IMR-90 (cell line): ENCODE results near the gene NECAB2. TPM values are rescaled to one million over a fixed set of nuclear protein-coding genes. Genes with fewer than 3 reads are reported as not detected.

Experiments used
- ATAC-seq: fragments of 200-7000 bp; cut with Tn5 transposase; 2 replicates; pipeline ENCODE4 v1.9.1; 2020; ENCODE audit warnings: low read depth, mild to moderate bottlenecking, moderate library complexity
- BruUV-seq: library from RNA; stranded (reverse); fragments of 400-500 nt; replicated peaks from 2 replicates; lab custom pipeline; 2021; lab: Mats Ljungman, UMichigan
- CTCF ChIA-PET: fragments of 300-600 bp; formaldehyde crosslinking; extraction: SDS; loops from one replicate; lab custom pipeline; 2021; ENCODE audit warnings: antibody characterized with exemption; lab: Yijun Ruan, JAX
- POLR2A ChIA-PET: fragments of 300-600 bp; sonication (Branson Sonifier 250); formaldehyde crosslinking; loops from one replicate; lab custom pipeline; 2022; ENCODE audit warnings: antibody characterized with exemption; ENCODE audit not compliant: unreplicated experiment; lab: Charles Lee
- DNase-seq: peaks from one replicate; pipeline ENCODE4 v3.0.0; 2013
- H2AFZ ChIP-seq: replicated peaks from 2 replicates; pipeline ENCODE3; 2013; ENCODE audit warnings: low read length, mild to moderate bottlenecking; ENCODE audit not compliant: poor library complexity
- H2AK5ac ChIP-seq: 2 replicates; pipeline ENCODE4 v1.6.1; 2013; ENCODE audit warnings: low read depth, low read length, inconsistent platforms
- H2AK9ac ChIP-seq: replicated peaks from 2 replicates; pipeline ENCODE3; 2013; ENCODE audit warnings: mild to moderate bottlenecking, low read depth, low read length, moderate library complexity; ENCODE audit not compliant: poor library complexity
- H2BK120ac ChIP-seq: 2 replicates; pipeline ENCODE4 v1.6.1; 2013; ENCODE audit warnings: low read depth, low read length, inconsistent platforms
- H2BK15ac ChIP-seq: 3 replicates; pipeline ENCODE4 v1.6.1; 2013; ENCODE audit warnings: low read depth, low read length, inconsistent platforms
- H2BK20ac ChIP-seq: 2 replicates; pipeline ENCODE4 v1.6.1; 2013; ENCODE audit warnings: low read depth, mild to moderate bottlenecking, inconsistent platforms, low read length, moderate library complexity
- H2BK5ac ChIP-seq: 2 replicates; pipeline ENCODE4 v1.6.1; 2013; ENCODE audit warnings: mild to moderate bottlenecking, low read depth, low read length, inconsistent platforms; ENCODE audit not compliant: poor library complexity, severe bottlenecking
- H3K14ac ChIP-seq: replicated peaks from 2 replicates; pipeline ENCODE4 v1.6.1; 2013; ENCODE audit warnings: low read depth, low read length, inconsistent platforms
- H3K18ac ChIP-seq: 2 replicates; pipeline ENCODE4 v1.6.1; 2013; ENCODE audit warnings: low read depth, low read length, control low read depth
- H3K23ac ChIP-seq: 2 replicates; pipeline ENCODE4 v1.6.1; 2013; ENCODE audit warnings: low read depth, low read length, inconsistent platforms
- H3K27ac ChIP-seq: 2 replicates; pipeline ENCODE4 v1.5.1; 2013; ENCODE audit warnings: mild to moderate bottlenecking, control low read depth, low read length; ENCODE audit not compliant: insufficient read depth
- H3K27me3 ChIP-seq: 2 replicates; pipeline ENCODE4 v1.6.1; 2013; ENCODE audit warnings: low read length; ENCODE audit not compliant: control insufficient read depth, insufficient read depth
- H3K36me3 ChIP-seq: 2 replicates; pipeline ENCODE4 v1.6.1; 2013; ENCODE audit warnings: low read length, mixed read lengths; ENCODE audit not compliant: control insufficient read depth, insufficient read depth
- H3K4ac ChIP-seq: 2 replicates; pipeline ENCODE4 v1.6.1; 2013; ENCODE audit warnings: low read depth, low read length, inconsistent platforms
- H3K4me1 ChIP-seq: 2 replicates; pipeline ENCODE4 v1.6.1; 2013; ENCODE audit warnings: low read length, mixed read lengths; ENCODE audit not compliant: control insufficient read depth, insufficient read depth
- H3K4me2 ChIP-seq: 2 replicates; pipeline ENCODE4 v1.6.1; 2013; ENCODE audit warnings: low read depth, mild to moderate bottlenecking, control low read depth, low read length, moderate library complexity
- H3K4me3 ChIP-seq: 2 replicates; pipeline ENCODE4 v1.5.1; 2013; ENCODE audit warnings: low read depth, mild to moderate bottlenecking, control low read depth, low read length, moderate library complexity; ENCODE audit not compliant: insufficient read depth
- H3K56ac ChIP-seq: 2 replicates; pipeline ENCODE4 v1.6.1; 2013; ENCODE audit warnings: low read length, inconsistent platforms; ENCODE audit not compliant: insufficient read depth; ENCODE audit errors: extremely low read depth
- H3K79me1 ChIP-seq, 2 experiments: 2 replicates each; pipeline ENCODE4 v1.6.1; 2013; ENCODE audit warnings: low read length in 2 of 2, inconsistent platforms in 1 of 2, low read depth in 1 of 2
- H3K9ac ChIP-seq: 2 replicates; pipeline ENCODE4 v1.6.1; 2013; ENCODE audit warnings: low read depth, low read length, control low read depth
- H3K9me1 ChIP-seq: 2 replicates; pipeline ENCODE4 v1.6.1; 2013; ENCODE audit warnings: low read length, inconsistent platforms; ENCODE audit not compliant: insufficient read depth
- H3K9me3 ChIP-seq: 2 replicates; pipeline ENCODE4 v1.6.1; 2013; ENCODE audit warnings: low read length; ENCODE audit not compliant: control insufficient read depth, insufficient read depth
- H4K20me1 ChIP-seq: 2 replicates; pipeline ENCODE4 v1.6.1; 2013; ENCODE audit warnings: low read length, inconsistent platforms; ENCODE audit not compliant: insufficient read depth
- H4K5ac ChIP-seq: 2 replicates; pipeline ENCODE4 v1.6.1; 2013; ENCODE audit warnings: mild to moderate bottlenecking, low read depth, low read length, control low read depth
- H4K8ac ChIP-seq, 2 experiments: 2 replicates each; pipeline ENCODE4 v1.6.1; 2013; ENCODE audit warnings: low read depth in 2 of 2, low read length in 2 of 2, control low read depth in 1 of 2, inconsistent platforms in 1 of 2
- H4K91ac ChIP-seq: 2 replicates; pipeline ENCODE4 v1.6.1; 2013; ENCODE audit warnings: low read depth, low read length, inconsistent platforms; ENCODE audit not compliant: insufficient read depth
- BHLHE40 ChIP-seq: fragments of 150-350 bp; IDR thresholded peaks from 2 replicates; pipeline ENCODE4 v1.6.1; 2016; ENCODE audit warnings: mild to moderate bottlenecking, low read depth, low read length
- CEBPB ChIP-seq: IDR thresholded peaks from 2 replicates; pipeline ENCODE4 v1.6.1; 2012; ENCODE audit warnings: low read depth, low read length, improper control_type of control experiment
- CHD1 ChIP-seq: IDR thresholded peaks from 2 replicates; pipeline ENCODE4 v1.6.1; 2012; ENCODE audit warnings: low read depth, low read length, improper control_type of control experiment
- ELK1 ChIP-seq: fragments of 150-350 bp; IDR thresholded peaks from 2 replicates; pipeline ENCODE4 v1.6.1; 2016; ENCODE audit warnings: low read depth, mild to moderate bottlenecking, low read length, moderate library complexity, borderline replicate concordance
- FOS ChIP-seq: fragments of 150-350 bp; IDR thresholded peaks from 2 replicates; pipeline ENCODE4 v1.6.1; 2016; ENCODE audit warnings: low read depth, low read length
- MAFK ChIP-seq: IDR thresholded peaks from 2 replicates; pipeline ENCODE4 v1.6.1; 2012; ENCODE audit warnings: low read depth, low read length, improper control_type of control experiment
- MAZ ChIP-seq: IDR thresholded peaks from 2 replicates; pipeline ENCODE4 v1.6.1; 2012; ENCODE audit warnings: low read depth, mild to moderate bottlenecking, low read length, improper control_type of control experiment, moderate library complexity, borderline replicate concordance
- MXI1 ChIP-seq: IDR thresholded peaks from 2 replicates; pipeline ENCODE4 v1.6.1; 2012; ENCODE audit warnings: low read depth, mild to moderate bottlenecking, low read length, moderate library complexity, borderline replicate concordance
- NFE2L2 ChIP-seq: fragments of 150-350 bp; IDR thresholded peaks from 2 replicates; pipeline ENCODE4 v1.6.1; 2016; ENCODE audit warnings: low read depth, mild to moderate bottlenecking, low read length
- RAD21 ChIP-seq: IDR thresholded peaks from 2 replicates; pipeline ENCODE4 v1.6.1; 2012; ENCODE audit warnings: low read length, improper control_type of control experiment
- RCOR1 ChIP-seq: IDR thresholded peaks from 2 replicates; pipeline ENCODE4 v1.6.1; 2012; ENCODE audit warnings: mild to moderate bottlenecking, low read length, improper control_type of control experiment; ENCODE audit not compliant: insufficient replicate concordance
- RFX5 ChIP-seq: IDR thresholded peaks from 2 replicates; pipeline ENCODE4 v1.8.0; 2012; ENCODE audit warnings: low read depth, mild to moderate bottlenecking, low read length, moderate library complexity
- SMC3 ChIP-seq: fragments of 150-350 bp; IDR thresholded peaks from 2 replicates; pipeline ENCODE4 v1.6.1; 2016; ENCODE audit warnings: low read depth, mild to moderate bottlenecking, antibody characterized with exemption, low read length, moderate library complexity
- WGBS, 2 experiments: methylation state at CpG; one replicate each; pipeline versions ENCODE4 v1.1.5 to v1.1.7; 2013; ENCODE audit warnings: missing lambda C conversion rate in 2 of 2; ENCODE audit not compliant: insufficient read length in 1 of 2; ENCODE audit errors: extremely low coverage in 2 of 2; 5-methylcytosine and 5-hydroxymethylcytosine counted together
- dilution Hi-C: fragments of 300-500 bp; cut with HindIII; formaldehyde crosslinking; loops from one replicate; pipeline ENCODE4 v1.14.3; 2018; ENCODE audit warnings: low sequenced_read_pairs; ENCODE audit not compliant: unreplicated experiment
- in situ Hi-C: fragments of 300-500 bp; cut with MboI; formaldehyde crosslinking; loops from 3 replicates; pipeline ENCODE4 v1.14.3; 2019; ENCODE audit warnings: low sequenced_read_pairs, inconsistent platforms, mixed read lengths
- intact Hi-C: fragments of 100-400 bp; cut with micrococcal nuclease; formaldehyde crosslinking; loops from 2 replicates; pipeline ENCODE4 v1.10.0; 2022
- polyA plus RNA-seq, 3 experiments: library from polyadenylated mRNA; depleted of rRNA; stranded (reverse); fragments of >200 nt; gene quantifications; 2 replicates each; pipeline ENCODE4 v1.2.3, GENCODE V29; 2012; ENCODE audit warnings: low replicate concordance in 1 of 3
- total RNA-seq: library from RNA; depleted of rRNA; stranded (reverse); fragments of >200 nt; gene quantifications from 2 replicates; pipeline ENCODE4 v1.2.3, GENCODE V29; 2012
- TF ChIP-seq, protein P1 (sequence below): conservative IDR thresholded peaks from 2 replicates; pipeline ENCODE4 v1.5.1; 2012; ENCODE audit warnings: mild to moderate bottlenecking, low read depth, low read length, improper control_type of control experiment

Gene NECAB2
- total and polyA plus RNA-seq, 2 of the 4 experiments (the other 2 are of a cell fraction): 0.27 TPM; not detected in 1

DNA sequence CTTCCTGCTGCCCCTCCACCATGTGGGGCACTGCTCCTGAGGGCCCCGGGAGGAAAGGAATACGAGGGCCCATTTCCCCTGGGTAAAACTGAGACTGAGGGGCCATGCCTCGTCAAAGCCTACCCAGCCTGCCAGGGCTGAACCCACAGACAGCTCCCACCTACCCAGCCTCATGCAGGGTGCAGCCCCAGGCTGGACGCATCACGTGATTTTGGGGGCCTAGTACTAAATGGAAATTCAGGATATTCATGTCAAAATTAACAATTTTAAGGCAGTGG lies 18.4 kb upstream of the NECAB2 start:
- POLR2A ChIA-PET: no interaction called here

More for the DNA sequence above, 18.4 kb upstream of the NECAB2 start:
- dilution Hi-C loops (no loop called here), intact Hi-C loops (no loop called here), in situ Hi-C loops (loop anchor here (25.0 kb wide), 1 partner anchor 538 kb away; no protein-coding TSS in a partner anchor)
- TF ChIP-seq, protein P1, sequence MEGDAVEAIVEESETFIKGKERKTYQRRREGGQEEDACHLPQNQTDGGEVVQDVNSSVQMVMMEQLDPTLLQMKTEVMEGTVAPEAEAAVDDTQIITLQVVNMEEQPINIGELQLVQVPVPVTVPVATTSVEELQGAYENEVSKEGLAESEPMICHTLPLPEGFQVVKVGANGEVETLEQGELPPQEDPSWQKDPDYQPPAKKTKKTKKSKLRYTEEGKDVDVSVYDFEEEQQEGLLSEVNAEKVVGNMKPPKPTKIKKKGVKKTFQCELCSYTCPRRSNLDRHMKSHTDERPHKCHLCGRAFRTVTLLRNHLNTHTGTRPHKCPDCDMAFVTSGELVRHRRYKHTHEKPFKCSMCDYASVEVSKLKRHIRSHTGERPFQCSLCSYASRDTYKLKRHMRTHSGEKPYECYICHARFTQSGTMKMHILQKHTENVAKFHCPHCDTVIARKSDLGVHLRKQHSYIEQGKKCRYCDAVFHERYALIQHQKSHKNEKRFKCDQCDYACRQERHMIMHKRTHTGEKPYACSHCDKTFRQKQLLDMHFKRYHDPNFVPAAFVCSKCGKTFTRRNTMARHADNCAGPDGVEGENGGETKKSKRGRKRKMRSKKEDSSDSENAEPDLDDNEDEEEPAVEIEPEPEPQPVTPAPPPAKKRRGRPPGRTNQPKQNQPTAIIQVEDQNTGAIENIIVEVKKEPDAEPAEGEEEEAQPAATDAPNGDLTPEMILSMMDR: no peak
- TF ChIP-seq FOS (no peak), MXI1 (no peak), CEBPB (no peak), RCOR1 (no peak), BHLHE40 (no peak), ELK1 (no peak), RAD21 (no peak), NFE2L2 (no peak), MAZ (no peak), RFX5 (no peak), SMC3 (no peak), CHD1 (no peak), MAFK (no peak)
- Histone ChIP-seq H3K27ac (no peak overlapping the region), H3K9me1 (peaks cover 8% of the 10 kb centered on the region), H2AK9ac (no peak overlapping the region), H3K4ac (no peak overlapping the region), H2AFZ (no peak overlapping the region), H3K56ac (no peak overlapping the region), H3K14ac (no peak overlapping the region), H3K4me1 (peaks cover 12% of the 10 kb centered on the region), H2BK15ac (no peak overlapping the region), H4K91ac (no peak overlapping the region), H4K8ac (no peak overlapping the region), H4K5ac (no peak overlapping the region), H2BK20ac (no peak overlapping the region), H3K4me2 (no peak overlapping the region), H3K27me3 (no peaks in the 10 kb centered on the region), H3K4me3 (no peak overlapping the region), H2AK5ac (no peak overlapping the region), H3K9ac (no peak overlapping the region), H3K9me3 (no peaks in the 10 kb centered on the region), H3K79me1 (peaks cover 0 to 11% of the 10 kb centered on the region in 2 experiments; a peak in 1 of 4 replicates), H3K18ac (no peak overlapping the region), H3K36me3 (no peaks in the 10 kb centered on the region), H3K23ac (no peak overlapping the region), H2BK5ac (no peak overlapping the region), H4K20me1 (0 out of 2 replicates have a peak, but pooled peaks cover 4% of the 10 kb centered on the region), H2BK120ac (no peak overlapping the region)
- CTCF ChIA-PET: no interaction called here
- BruUV-seq: no TSS peak
- DNase-seq (no peak), ATAC-seq (no peak)
- WGBS, 2 experiments: no CpG with 5 or more reads among the region's 5 CpGs
